Measurements from ENCODE around the gene NPC1L1.

Gene NPC1L1

GRCh38 chr7:44518761-44519160 lies 22.4 kb downstream of the NPC1L1 start:
- H3K4me1 ChIP-seq (ENCODE audit: insufficient read depth, low read length, severe bottlenecking): no peaks in the 10 kb centered on the region
- TF ChIP-seq CTCF (IDR thresholded peaks at IDR 0.05; ENCODE audit: low read length): no peak
- no peak for TF ChIP-seq EZH2 (IDR thresholded peaks at IDR 0.05; ENCODE audit: borderline replicate concordance, low read length)
- H3K27me3 ChIP-seq (ENCODE audit: insufficient read depth, low read length): peaks cover 12% of the 10 kb centered on the region
- no peaks in the 10 kb centered on the region for H3F3A ChIP-seq (ENCODE audit: insufficient read depth, low read length)
- no peak overlapping the region for H3K4me2 ChIP-seq (ENCODE audit: low read length)
- H4K20me1 ChIP-seq (ENCODE audit: insufficient read depth, low read length): no peaks in the 10 kb centered on the region
- no peak overlapping the region for H2AFZ ChIP-seq (ENCODE audit: low read length)
- no peaks in the 10 kb centered on the region for H3K9me3 ChIP-seq (ENCODE audit: low read length)
- H3K79me2 ChIP-seq (ENCODE audit: insufficient read depth, low read length): no peaks in the 10 kb centered on the region
- H3K9me2 ChIP-seq (ENCODE audit: low read depth, low read length): no peaks in the 10 kb centered on the region
- no peak overlapping the region for H3K4me3 ChIP-seq (ENCODE audit: low read depth, low read length, poor library complexity, severe bottlenecking)
- no peaks in the 10 kb centered on the region for H3K36me3 ChIP-seq (ENCODE audit: insufficient read depth, low read length)
- no peak overlapping the region for H3K27ac ChIP-seq (ENCODE audit: low read depth, low read length, poor library complexity, severe bottlenecking)
- no peak overlapping the region for H3K9ac ChIP-seq (ENCODE audit: low read length)

GRCh38 chr7:44517175-44517574 lies 24.0 kb downstream of the NPC1L1 start:
- no peaks in the 10 kb centered on the region for H3K4me1 ChIP-seq (ENCODE audit: insufficient read depth, low read length, severe bottlenecking)
- no peaks in the 10 kb centered on the region for H3K36me3 ChIP-seq (ENCODE audit: insufficient read depth, low read length)
- no peaks in the 10 kb centered on the region for H3K79me2 ChIP-seq (ENCODE audit: insufficient read depth, low read length)
- no peaks in the 10 kb centered on the region for H3F3A ChIP-seq (ENCODE audit: insufficient read depth, low read length)
- no peak overlapping the region for H3K4me2 ChIP-seq (ENCODE audit: low read length)
- TF ChIP-seq CTCF (IDR thresholded peaks at IDR 0.05; ENCODE audit: low read length): no peak
- TF ChIP-seq EZH2 (IDR thresholded peaks at IDR 0.05; ENCODE audit: borderline replicate concordance, low read length): no peak
- H4K20me1 ChIP-seq (ENCODE audit: insufficient read depth, low read length): no peaks in the 10 kb centered on the region
- no peak overlapping the region for H3K4me3 ChIP-seq (ENCODE audit: low read depth, low read length, poor library complexity, severe bottlenecking)
- no peaks in the 10 kb centered on the region for H3K9me3 ChIP-seq (ENCODE audit: low read length)
- H3K9me2 ChIP-seq (ENCODE audit: low read depth, low read length): no peaks in the 10 kb centered on the region
- peaks cover 15% of the 10 kb centered on the region for H3K27me3 ChIP-seq (ENCODE audit: insufficient read depth, low read length)
- H3K27ac ChIP-seq (ENCODE audit: low read depth, low read length, poor library complexity, severe bottlenecking): no peak overlapping the region
- no peak overlapping the region for H2AFZ ChIP-seq (ENCODE audit: low read length)
- H3K9ac ChIP-seq (ENCODE audit: low read length): no peak overlapping the region

GRCh38 chr7:44515590-44516268 lies 25.4 kb downstream of the NPC1L1 start:
- Histone ChIP-seq H3K27ac (ENCODE audit: low read depth, low read length, poor library complexity, severe bottlenecking) (no peak overlapping the region), H3K9ac (ENCODE audit: low read length) (no peak overlapping the region), H3K9me2 (ENCODE audit: low read depth, low read length) (no peaks in the 10 kb centered on the region), H3K4me1 (ENCODE audit: insufficient read depth, low read length, severe bottlenecking) (no peaks in the 10 kb centered on the region), H3K27me3 (ENCODE audit: insufficient read depth, low read length) (peaks cover 12% of the 10 kb centered on the region; the same call in 1 of the 2 replicates), H3K9me3 (ENCODE audit: low read length) (no peaks in the 10 kb centered on the region), H3K36me3 (ENCODE audit: insufficient read depth, low read length) (no peaks in the 10 kb centered on the region), H3K79me2 (ENCODE audit: insufficient read depth, low read length) (no peaks in the 10 kb centered on the region), H3K4me3 (ENCODE audit: low read depth, low read length, poor library complexity, severe bottlenecking) (no peak overlapping the region), H2AFZ (ENCODE audit: low read length) (no peak overlapping the region), H3K4me2 (ENCODE audit: low read length) (no peak overlapping the region), H3F3A (ENCODE audit: insufficient read depth, low read length) (no peaks in the 10 kb centered on the region), H4K20me1 (ENCODE audit: insufficient read depth, low read length) (no peaks in the 10 kb centered on the region)
- TF ChIP-seq CTCF (IDR thresholded peaks at IDR 0.05; ENCODE audit: low read length) (no peak), EZH2 (IDR thresholded peaks at IDR 0.05; ENCODE audit: borderline replicate concordance, low read length) (no peak)

All from OCI-LY1 (cell line).